Measurements from ENCODE around the gene PRR32. TPM values are rescaled to one million over a fixed set of nuclear protein-coding genes. Genes with fewer than 3 reads are reported as not detected.
"Not testable (repeated sequence)": the region's sequence is repeated elsewhere in the genome, so short reads cannot be mapped to it uniquely, and the experiment has no call there.

The PRR32 gene
- total RNA-seq (not detected), polyA plus RNA-seq (not detected), total RNA-seq (0 reads per million in 6 experiments)

GRCh38 chrX:126819429-126819828 lies at the start of gene PRR32:
TSS of gene PRR32 (plus strand) at chrX:126819729. CDS start at chrX:126819844, 115 bp downstream.
- peaks cover 0 to 3% (median 0%) of the 10 kb centered on the region in 9 donors for H3K9me3 Mint-ChIP-seq
- no peak within 1 kb of the TSS for H3K27ac Mint-ChIP-seq
- H3K4me1 Mint-ChIP-seq: no peaks in the 10 kb centered on the region
- H3K4me3 Mint-ChIP-seq: no peak within 1 kb of the TSS
- H3K27me3 Mint-ChIP-seq: no peaks in the 10 kb centered on the region
- POLR2A ChIA-PET: no interaction called here
- no peaks in the 10 kb centered on the region for H3K36me3 Mint-ChIP-seq
- ATAC-seq (no peak), DNase-seq (no peak)

GRCh38 chrX:126770179-126770578 lies 49.4 kb upstream of the PRR32 start:
- H3K36me3 Mint-ChIP-seq: peaks cover 0 to 4% (median 0%) of the 10 kb centered on the region in 3 donors
- no peak overlapping the region for H3K27ac Mint-ChIP-seq
- H3K27me3 Mint-ChIP-seq: no peaks in the 10 kb centered on the region

GRCh38 chrX:126785539-126785938 lies 34.0 kb upstream of the PRR32 start:
- no peak overlapping the region for H3K4me3 Mint-ChIP-seq
- ATAC-seq: no peak
- H3K9me3 Mint-ChIP-seq: peaks cover 0 to 5% (median 0%) of the 10 kb centered on the region in 9 donors
- no peak overlapping the region for H3K27ac Mint-ChIP-seq
- POLR2A ChIA-PET: no interaction called here
- DNase-seq: no peak
- H3K4me1 Mint-ChIP-seq: no peaks in the 10 kb centered on the region
- no peaks in the 10 kb centered on the region for H3K36me3 Mint-ChIP-seq
- no peaks in the 10 kb centered on the region for H3K27me3 Mint-ChIP-seq

More at GRCh38 chrX:126770179-126770578, 49.4 kb upstream of the PRR32 start:
- ATAC-seq: no peak
- Mint-ChIP-seq H3K9me3 (peaks cover 0 to 13% (median 0%) of the 10 kb centered on the region in 9 donors), H3K4me1 (peaks cover 0 to 1% (median 0%) of the 10 kb centered on the region in 4 donors), H3K4me3 (no peak overlapping the region)
- DNase-seq: no peak
- POLR2A ChIA-PET: no interaction called here

- H3K4me1 Mint-ChIP-seq: no peaks in the 10 kb centered on the region
- ATAC-seq: no peak
- H3K4me3 Mint-ChIP-seq: no peak overlapping the region
Measured at GRCh38 chrX:126799059-126799458, 20.5 kb upstream of the PRR32 start.

GRCh38 chrX:126806784-126807183 lies 12.7 kb upstream of the PRR32 start:
- H3K27ac Mint-ChIP-seq, H3K4me1 Mint-ChIP-seq, H3K4me3 Mint-ChIP-seq, H3K36me3 Mint-ChIP-seq, DNase-seq, ATAC-seq, H3K27me3 Mint-ChIP-seq, POLR2A ChIA-PET: not testable (repeated sequence)
- H3K9me3 Mint-ChIP-seq: peaks cover 0 to 28% (median 9%) of the 10 kb centered on the region in 9 donors

More at GRCh38 chrX:126799059-126799458, 20.5 kb upstream of the PRR32 start:
- no peak for DNase-seq
- POLR2A ChIA-PET: no interaction called here
- Mint-ChIP-seq H3K36me3 (no peaks in the 10 kb centered on the region), H3K27ac (no peak overlapping the region), H3K27me3 (no peaks in the 10 kb centered on the region), H3K9me3 (peaks cover 0 to 4% (median 0%) of the 10 kb centered on the region in 9 donors)

GRCh38 chrX:126815806-126816205 lies 3.7 kb upstream of the PRR32 start:
- no peaks in the 10 kb centered on the region for H3K27me3 Mint-ChIP-seq
- no peak for ATAC-seq
- H3K27ac Mint-ChIP-seq: no peak overlapping the region
- no peak overlapping the region for H3K4me3 Mint-ChIP-seq
- no peak for DNase-seq
- POLR2A ChIA-PET: no interaction called here
- peaks cover 0 to 7% (median 0%) of the 10 kb centered on the region in 9 donors for H3K9me3 Mint-ChIP-seq
- no peaks in the 10 kb centered on the region for H3K4me1 Mint-ChIP-seq
- H3K36me3 Mint-ChIP-seq: no peaks in the 10 kb centered on the region

GRCh38 chrX:126820700-126821420 lies 1.3 kb downstream of the PRR32 start:
- H3K4me1 Mint-ChIP-seq: no peaks in the 10 kb centered on the region
- no peaks in the 10 kb centered on the region for H3K36me3 Mint-ChIP-seq
- no peaks in the 10 kb centered on the region for H3K27me3 Mint-ChIP-seq
- DNase-seq: no peak
- POLR2A ChIA-PET: interaction anchor here (1.0 kb wide), 1 partner anchor 61 kb away, joined by 3 read pairs; no protein-coding TSS in a partner anchor
- no peak overlapping the region for H3K27ac Mint-ChIP-seq
- H3K4me3 Mint-ChIP-seq: no peak overlapping the region
- H3K9me3 Mint-ChIP-seq: peaks cover 0 to 3% (median 0%) of the 10 kb centered on the region in 9 donors
- no peak for ATAC-seq

- H3K9me3 Mint-ChIP-seq: peaks cover 0 to 3% (median 0%) of the 10 kb centered on the region in 9 donors
- H3K27ac Mint-ChIP-seq: no peak overlapping the region
- H3K4me1 Mint-ChIP-seq: no peaks in the 10 kb centered on the region
- no peak overlapping the region for H3K4me3 Mint-ChIP-seq
- no peaks in the 10 kb centered on the region for H3K36me3 Mint-ChIP-seq
- DNase-seq (no peak), ATAC-seq (no peak)
- POLR2A ChIA-PET: no interaction called here
- no peaks in the 10 kb centered on the region for H3K27me3 Mint-ChIP-seq
Measured at GRCh38 chrX:126824338-126825007, 4.9 kb downstream of the PRR32 start.

- POLR2A ChIA-PET: no interaction called here
- ATAC-seq (no peak), DNase-seq (no peak)
- H3K4me1 Mint-ChIP-seq: no peaks in the 10 kb centered on the region
- peaks cover 0 to 3% (median 0%) of the 10 kb centered on the region in 9 donors for H3K9me3 Mint-ChIP-seq
- H3K27ac Mint-ChIP-seq: no peak overlapping the region
- no peaks in the 10 kb centered on the region for H3K36me3 Mint-ChIP-seq
- H3K27me3 Mint-ChIP-seq: no peaks in the 10 kb centered on the region
- H3K4me3 Mint-ChIP-seq: no peak overlapping the region
Measured at GRCh38 chrX:126825566-126826193, 6.2 kb downstream of the PRR32 start.

- POLR2A ChIA-PET: no interaction called here
- Mint-ChIP-seq H3K9me3 (peaks cover 0 to 3% (median 0%) of the 10 kb centered on the region in 9 donors), H3K27ac (no peak overlapping the region), H3K4me1 (no peaks in the 10 kb centered on the region), H3K4me3 (no peak overlapping the region), H3K27me3 (no peaks in the 10 kb centered on the region), H3K36me3 (no peaks in the 10 kb centered on the region)
- no peak for DNase-seq
- no peak for ATAC-seq
Measured at GRCh38 chrX:126836186-126836585, 16.7 kb downstream of the PRR32 start.

GRCh38 chrX:126847143-126847542 lies 27.6 kb downstream of the PRR32 start:
- no peaks in the 10 kb centered on the region for H3K27me3 Mint-ChIP-seq
- peaks cover 0 to 4% (median 0%) of the 10 kb centered on the region in 3 donors for H3K36me3 Mint-ChIP-seq
- no peak for ATAC-seq
- POLR2A ChIA-PET: no interaction called here
- no peak overlapping the region for H3K4me3 Mint-ChIP-seq
- no peak for DNase-seq
- no peaks in the 10 kb centered on the region for H3K4me1 Mint-ChIP-seq
- no peak overlapping the region for H3K27ac Mint-ChIP-seq
- H3K9me3 Mint-ChIP-seq: peaks cover 0 to 9% (median 2%) of the 10 kb centered on the region in 9 donors

GRCh38 chrX:126855839-126856524 lies 36.5 kb downstream of the PRR32 start:
- POLR2A ChIA-PET: no interaction called here
- H3K27ac Mint-ChIP-seq: no peak overlapping the region
- DNase-seq: no peak
- no peaks in the 10 kb centered on the region for H3K36me3 Mint-ChIP-seq
- H3K4me1 Mint-ChIP-seq: no peaks in the 10 kb centered on the region
- H3K4me3 Mint-ChIP-seq: no peak overlapping the region
- ATAC-seq: no peak
- H3K27me3 Mint-ChIP-seq: no peaks in the 10 kb centered on the region
- H3K9me3 Mint-ChIP-seq: peaks cover 0 to 6% (median 0%) of the 10 kb centered on the region in 9 donors

All from naive thymus-derived CD8-positive, alpha-beta T cell (primary cell).